Endodermal cell (in vitro differentiated cells): Measurements from ENCODE around the gene INPP5B. TPM values are rescaled to one million over a fixed set of nuclear protein-coding genes. Genes with fewer than 3 reads are reported as not detected.
A peak's percentile ranks its signal among the peaks of the same experiment; 100 is the strongest.

Source experiments
- DNase-seq: peaks from one replicate; pipeline ENCODE4 v3.0.0-alpha.2; 2017
- H3K27ac ChIP-seq: 2 replicates; pipeline ENCODE4 v1.5.1; 2013; ENCODE audit warnings: mild to moderate bottlenecking, low read depth, low read length, moderate library complexity
- H3K27me3 ChIP-seq: 2 replicates; pipeline ENCODE4 v1.6.1; 2013; ENCODE audit warnings: mild to moderate bottlenecking, low read length, moderate library complexity; ENCODE audit not compliant: insufficient read depth, control insufficient read depth, poor library complexity, severe bottlenecking
- H3K36me3 ChIP-seq: 2 replicates; pipeline ENCODE4 v1.7.0; 2013; ENCODE audit warnings: mild to moderate bottlenecking, low read length, moderate library complexity; ENCODE audit not compliant: control insufficient read depth, insufficient read depth
- H3K4me1 ChIP-seq: one replicate; pipeline ENCODE4 v1.7.0; 2013; ENCODE audit warnings: low read length; ENCODE audit not compliant: control insufficient read depth, insufficient read depth
- H3K4me3 ChIP-seq: 2 replicates; pipeline ENCODE4 v1.5.1; 2013; ENCODE audit warnings: mild to moderate bottlenecking, low read length, moderate library complexity
- H3K9ac ChIP-seq: 2 replicates; pipeline ENCODE4 v1.6.1; 2013; ENCODE audit warnings: mild to moderate bottlenecking, low read length, moderate library complexity; ENCODE audit not compliant: poor library complexity, severe bottlenecking; ENCODE audit errors: extremely low read depth
- H3K9me3 ChIP-seq: 2 replicates; pipeline ENCODE4 v1.6.1; 2013; ENCODE audit warnings: mild to moderate bottlenecking, low read length, moderate library complexity; ENCODE audit not compliant: control insufficient read depth
- H3K27ac Mint-ChIP-seq: 2 replicates; pipeline ENCODE4 v1.8.0; 2020; ENCODE audit warnings: mixed read lengths
- H3K27me3 Mint-ChIP-seq: 2 replicates; pipeline ENCODE4 v1.8.0; 2021; ENCODE audit warnings: mild to moderate bottlenecking, mixed read lengths; ENCODE audit not compliant: insufficient read depth
- H3K36me3 Mint-ChIP-seq: 2 replicates; pipeline ENCODE4 v1.8.0; 2020; ENCODE audit warnings: low read depth, mixed read lengths
- H3K4me1 Mint-ChIP-seq: 2 replicates; pipeline ENCODE4 v1.8.0; 2020; ENCODE audit warnings: mixed read lengths
- H3K4me3 Mint-ChIP-seq: 2 replicates; pipeline ENCODE4 v1.8.0; 2020; ENCODE audit warnings: mild to moderate bottlenecking, moderate library complexity, mixed read lengths
- H3K9me3 Mint-ChIP-seq: 2 replicates; pipeline ENCODE4 v1.8.0; 2020; ENCODE audit warnings: mild to moderate bottlenecking, mixed read lengths
- WGBS, 2 experiments: methylation state at CpG; one replicate each; pipeline versions ENCODE4 v1.1.5 to v1.1.7; 2013; ENCODE audit warnings: missing lambda C conversion rate in 2 of 2, mixed read lengths in 1 of 2; ENCODE audit not compliant: insufficient coverage in 1 of 2, insufficient read length in 1 of 2; 5-methylcytosine and 5-hydroxymethylcytosine counted together
- total RNA-seq, 2 donors: library from RNA; stranded (reverse); fragmentation: NEBNext Ultra II Directional in 1 of 2; extraction: Animal tissue kit (Norgen Biotek cat#: 25700) in 1 of 2; gene quantifications; 2 replicates in 1 of 2; 3 replicates in 1 of 2; pipeline ENCODE4 v1.2.1, GENCODE V29; 2021
- TF ChIP-seq, protein P1 (sequence below): fragments of 200-600 bp; sonication (generic); conservative IDR thresholded peaks from 2 replicates; pipeline ENCODE4 v1.5.0; 2021; ENCODE audit warnings: antibody characterized with exemption, mild to moderate bottlenecking

The INPP5B gene
- total RNA-seq, 2 donors from 2014 or later = 19.9 to 21.4 TPM

- H3K9ac ChIP-seq = no peak overlapping the region
- no peaks in the 10 kb centered on the region for H3K9me3 ChIP-seq
- H3K4me1 ChIP-seq = no peaks in the 10 kb centered on the region
- no peak overlapping the region for H3K27ac Mint-ChIP-seq
- no peak overlapping the region for H3K4me3 Mint-ChIP-seq
- TF ChIP-seq, protein P1, sequence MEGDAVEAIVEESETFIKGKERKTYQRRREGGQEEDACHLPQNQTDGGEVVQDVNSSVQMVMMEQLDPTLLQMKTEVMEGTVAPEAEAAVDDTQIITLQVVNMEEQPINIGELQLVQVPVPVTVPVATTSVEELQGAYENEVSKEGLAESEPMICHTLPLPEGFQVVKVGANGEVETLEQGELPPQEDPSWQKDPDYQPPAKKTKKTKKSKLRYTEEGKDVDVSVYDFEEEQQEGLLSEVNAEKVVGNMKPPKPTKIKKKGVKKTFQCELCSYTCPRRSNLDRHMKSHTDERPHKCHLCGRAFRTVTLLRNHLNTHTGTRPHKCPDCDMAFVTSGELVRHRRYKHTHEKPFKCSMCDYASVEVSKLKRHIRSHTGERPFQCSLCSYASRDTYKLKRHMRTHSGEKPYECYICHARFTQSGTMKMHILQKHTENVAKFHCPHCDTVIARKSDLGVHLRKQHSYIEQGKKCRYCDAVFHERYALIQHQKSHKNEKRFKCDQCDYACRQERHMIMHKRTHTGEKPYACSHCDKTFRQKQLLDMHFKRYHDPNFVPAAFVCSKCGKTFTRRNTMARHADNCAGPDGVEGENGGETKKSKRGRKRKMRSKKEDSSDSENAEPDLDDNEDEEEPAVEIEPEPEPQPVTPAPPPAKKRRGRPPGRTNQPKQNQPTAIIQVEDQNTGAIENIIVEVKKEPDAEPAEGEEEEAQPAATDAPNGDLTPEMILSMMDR = no peak
- H3K27me3 Mint-ChIP-seq = no peaks in the 10 kb centered on the region
- H3K36me3 Mint-ChIP-seq = no peaks in the 10 kb centered on the region
- H3K27me3 ChIP-seq = no peaks in the 10 kb centered on the region
- H3K4me1 Mint-ChIP-seq = peaks cover 9% of the 10 kb centered on the region
- 67 to 80% methylated on average over 2 of the region's 2 CpGs for WGBS, 2 experiments
- H3K27ac ChIP-seq = no peak overlapping the region
- no peaks in the 10 kb centered on the region for H3K9me3 Mint-ChIP-seq
- no peaks in the 10 kb centered on the region for H3K36me3 ChIP-seq
- no peak for DNase-seq
- no peak overlapping the region for H3K4me3 ChIP-seq
These were observed 1.3 kb upstream of the INPP5B start for GRCh38 chr1:37948166-37948565.

GRCh38 chr1:37947364-37947763 lies 511 bp upstream of the INPP5B start:
- no peak for DNase-seq
- no peak overlapping the region for H3K4me3 ChIP-seq
- TF ChIP-seq, protein P1 = no peak
- H3K4me1 Mint-ChIP-seq = peaks cover 9% of the 10 kb centered on the region
- no peak overlapping the region for H3K9ac ChIP-seq
- no peaks in the 10 kb centered on the region for H3K4me1 ChIP-seq
- H3K36me3 ChIP-seq = no peaks in the 10 kb centered on the region
- no peaks in the 10 kb centered on the region for H3K27me3 ChIP-seq
- no peaks in the 10 kb centered on the region for H3K36me3 Mint-ChIP-seq
- 91 to 94% methylated on average over 5 to 6 of the region's 6 CpGs for WGBS, 2 experiments
- H3K9me3 Mint-ChIP-seq = no peaks in the 10 kb centered on the region
- H3K9me3 ChIP-seq = no peaks in the 10 kb centered on the region
- no peak overlapping the region for H3K27ac Mint-ChIP-seq
- H3K4me3 Mint-ChIP-seq = peak overlapping the region; percentile 77
- no peaks in the 10 kb centered on the region for H3K27me3 Mint-ChIP-seq
- H3K27ac ChIP-seq = no peak overlapping the region

- WGBS, 2 experiments = 77 to 84% methylated on average over 7 to 22 of the region's 23 CpGs
- TF ChIP-seq, protein P1 = no peak
- Histone ChIP-seq H3K36me3 (no peaks in the 10 kb centered on the region), H3K9ac (peak overlapping the region; percentile 61), H3K9me3 (no peaks in the 10 kb centered on the region), H3K4me3 (peak overlapping the region; percentile 86), H3K4me1 (no peaks in the 10 kb centered on the region), H3K27me3 (no peaks in the 10 kb centered on the region), H3K27ac (no peak overlapping the region)
- Mint-ChIP-seq H3K4me3 (peak overlapping the region; percentile 77), H3K9me3 (no peaks in the 10 kb centered on the region), H3K4me1 (peaks cover 9% of the 10 kb centered on the region), H3K36me3 (no peaks in the 10 kb centered on the region), H3K27ac (peak overlapping the region; percentile 95), H3K27me3 (no peaks in the 10 kb centered on the region)
- peak; percentile 58 for DNase-seq
These were observed 830 bp downstream of the INPP5B start for GRCh38 chr1:37945743-37946702.
